HG03457 (cell line): Measurements from ENCODE around the gene SEMA3A.
"Not testable (repeated sequence)": the region's sequence is repeated elsewhere in the genome, so short reads cannot be mapped to it uniquely, and the experiment has no call there.

ENCODE experiments used
- ATAC-seq: cut with Tn5 transposase; IDR thresholded peaks from one replicate; pipeline ENCODE4 v1.9.1; 2021; ENCODE audit warnings: moderate number of reproducible peaks; ENCODE audit not compliant: unreplicated experiment

The SEMA3A gene

DNA sequence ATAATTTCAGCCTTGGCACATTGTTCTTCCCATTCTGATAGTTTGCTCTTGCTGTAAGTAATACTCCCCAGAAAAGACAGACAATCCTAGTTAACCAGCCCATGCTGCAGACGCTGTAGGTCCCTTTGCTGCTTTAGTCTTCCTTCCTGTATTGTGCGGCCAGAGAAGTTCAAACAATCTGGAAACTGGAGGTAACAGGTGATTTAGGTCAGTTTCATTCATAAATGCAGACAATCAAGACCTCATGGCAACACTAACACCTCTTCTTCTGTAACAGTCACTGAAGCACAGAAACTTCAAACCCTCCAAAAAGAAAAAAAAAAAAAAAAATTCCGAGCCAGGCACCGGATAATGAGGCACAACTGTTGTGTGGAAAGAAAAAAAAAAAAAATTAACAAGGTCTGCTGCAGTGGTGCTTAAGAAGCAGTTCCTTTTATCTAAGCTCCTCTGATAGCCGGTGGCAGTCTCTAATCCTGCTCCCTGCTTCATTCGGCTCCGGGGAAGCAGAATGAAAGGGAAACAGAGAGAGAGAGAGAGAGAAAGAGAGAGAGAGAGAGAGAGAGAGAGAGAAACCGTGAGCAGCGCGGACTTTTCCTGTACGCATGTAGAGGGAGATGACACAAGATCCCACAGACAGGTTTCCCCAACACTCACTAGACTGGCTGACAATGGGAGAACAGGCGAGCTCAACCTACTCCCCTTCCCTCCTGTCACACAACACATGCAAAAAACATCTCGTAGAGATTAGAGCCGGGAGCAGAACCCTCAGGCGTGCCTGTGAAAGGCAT lies at the start of gene SEMA3A:
Gene SEMA3A, minus strand, starts transcription at position 306 of the 788 bp plus-strand sequence. Its CDS starts 203 bp downstream, at position 103.
- ATAC-seq, result no peak

DNA sequence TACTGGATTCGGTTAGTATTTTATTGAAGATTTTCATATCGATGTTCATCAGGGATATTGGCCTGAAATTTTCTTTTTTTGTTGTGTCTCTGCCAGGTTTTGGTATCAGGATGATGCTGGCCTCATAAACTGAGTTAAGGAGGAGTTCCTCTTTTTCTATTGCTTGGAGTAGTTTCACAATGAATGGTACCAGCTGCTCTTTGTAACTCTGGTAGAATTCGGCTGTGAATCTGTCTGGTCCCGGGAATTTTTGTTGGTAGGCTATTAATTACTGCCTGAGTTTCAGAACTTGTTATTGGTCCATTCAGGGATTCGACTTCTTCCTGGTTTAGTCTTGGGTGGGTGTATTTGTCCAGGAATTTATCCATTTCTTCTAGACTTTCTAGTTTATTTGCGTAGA lies 48.4 kb upstream of the SEMA3A start:
- not testable (repeated sequence) for ATAC-seq

DNA sequence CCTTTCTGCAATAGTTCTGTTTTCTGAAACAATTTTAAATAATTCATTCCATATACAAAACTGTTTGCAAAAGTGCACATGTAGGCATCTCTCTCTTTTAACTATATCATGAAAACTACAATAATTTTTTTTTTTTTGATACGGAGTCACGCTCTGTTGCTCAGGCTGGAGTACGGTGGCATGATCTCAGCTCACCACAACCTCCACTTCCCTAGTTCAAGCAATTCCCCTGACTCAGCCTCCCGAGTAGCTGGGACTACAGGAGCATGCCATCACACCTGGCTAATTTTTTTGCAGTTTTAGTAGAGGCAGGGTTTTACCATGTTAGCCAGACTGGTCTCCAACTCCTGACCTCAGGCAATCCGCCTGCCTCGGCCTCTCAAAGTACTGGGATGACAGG lies 44.0 kb upstream of the SEMA3A start:
- no peak for ATAC-seq

DNA sequence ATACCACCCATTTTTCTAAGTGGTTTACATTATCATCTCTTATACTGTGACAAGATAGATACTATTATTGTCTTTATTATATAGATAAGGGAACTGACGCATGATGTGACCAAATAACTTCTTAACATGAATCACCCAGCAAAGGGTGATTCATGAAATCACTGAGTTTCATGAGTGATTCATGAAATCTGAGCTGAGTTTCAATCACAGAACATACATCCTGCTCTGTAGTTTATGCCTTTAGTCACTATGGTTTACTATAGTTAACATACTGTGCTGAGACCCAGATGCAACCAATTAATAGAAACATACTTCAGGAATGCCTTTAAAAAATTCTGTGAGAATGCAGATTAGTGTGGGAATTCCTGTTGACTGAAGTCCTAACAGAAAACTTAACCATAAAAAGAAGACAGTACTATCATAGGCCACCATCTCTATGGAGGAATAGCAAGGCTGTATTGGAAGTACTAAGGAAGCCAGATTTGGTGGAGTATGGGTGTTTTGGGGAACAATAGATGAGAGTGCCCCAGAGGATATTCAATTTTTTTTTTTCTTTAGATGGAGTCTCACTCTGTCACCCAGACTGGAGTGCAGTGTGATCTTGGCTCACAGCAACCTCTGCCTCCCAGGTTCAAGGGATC lies 43.1 kb upstream of the SEMA3A start:
- ATAC-seq, result no peak

DNA sequence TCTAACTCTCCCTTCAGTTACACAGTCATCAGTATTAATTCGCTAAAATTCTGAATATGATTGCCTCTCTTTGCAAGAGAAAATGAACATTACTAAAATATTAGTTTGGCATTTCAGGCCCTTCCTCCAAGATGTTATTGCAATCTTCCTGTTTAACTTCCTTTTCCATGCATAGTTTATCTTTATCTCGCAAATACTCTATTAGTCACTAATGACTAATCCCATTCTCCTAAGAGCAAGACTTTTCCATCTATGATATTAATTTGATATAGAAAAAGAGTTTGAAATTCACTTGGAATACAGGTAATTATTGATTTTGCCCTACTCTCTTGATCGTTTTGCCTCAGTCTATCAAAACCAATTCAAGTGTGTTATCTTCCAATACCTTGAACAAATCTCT lies 41.8 kb upstream of the SEMA3A start:
- ATAC-seq, result no peak

DNA sequence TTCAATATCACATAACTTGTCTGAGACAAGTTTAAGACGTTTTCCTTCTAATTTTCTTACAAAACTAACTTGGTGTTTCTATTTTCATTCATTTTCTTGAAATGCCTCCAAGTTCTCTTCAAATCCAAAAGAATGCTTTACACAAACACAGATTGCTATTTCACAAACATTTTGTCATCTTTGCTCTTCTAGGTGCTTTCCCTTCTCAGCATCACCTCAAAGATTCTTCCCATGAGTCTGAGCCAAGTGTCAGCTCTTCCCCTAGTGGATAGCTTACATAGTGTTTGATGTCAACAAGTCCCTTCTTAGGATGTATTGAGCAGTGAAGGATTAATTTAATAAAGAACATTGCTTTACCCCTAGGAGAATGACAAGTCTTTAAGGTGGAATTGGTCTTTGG lies 38.1 kb upstream of the SEMA3A start:
- no peak for ATAC-seq

DNA sequence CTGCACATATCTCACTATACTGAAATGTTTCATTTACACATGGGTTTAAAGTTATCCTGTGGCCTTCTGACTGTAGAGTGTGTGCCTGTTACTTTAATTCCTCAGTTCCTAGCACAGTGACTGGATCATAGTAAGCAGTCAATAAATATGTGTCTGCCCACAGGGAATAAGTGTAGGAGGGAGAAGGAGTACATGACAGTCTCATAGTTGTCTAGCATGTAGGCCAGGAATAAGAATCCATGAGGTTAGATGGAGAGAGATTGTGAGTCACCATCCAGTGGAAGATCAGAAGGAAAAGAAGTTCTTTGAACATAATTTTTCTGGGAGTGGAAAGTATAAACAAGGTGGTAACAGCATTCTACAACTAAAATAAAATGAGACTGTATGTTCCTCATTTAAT lies 36.6 kb upstream of the SEMA3A start:
- no peak for ATAC-seq

DNA sequence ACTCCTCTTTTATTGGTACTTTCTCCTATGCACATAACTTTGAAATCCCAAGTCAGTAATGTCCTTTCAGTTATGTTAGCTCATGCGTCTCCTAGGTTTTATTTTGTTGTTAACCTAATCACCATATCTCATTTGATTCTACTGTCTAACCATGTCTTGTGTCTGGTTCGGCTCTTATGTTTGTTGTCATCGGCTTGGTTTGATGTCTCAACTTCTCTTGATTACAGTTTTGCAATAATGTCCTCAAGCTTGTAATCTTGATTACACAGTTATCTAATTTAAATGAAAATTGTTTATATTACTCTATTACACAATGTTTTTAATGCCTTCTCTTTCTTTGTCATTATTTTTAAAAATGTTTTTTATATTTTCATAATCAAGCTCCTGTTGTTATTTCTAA lies 35.9 kb upstream of the SEMA3A start:
- no peak for ATAC-seq

DNA sequence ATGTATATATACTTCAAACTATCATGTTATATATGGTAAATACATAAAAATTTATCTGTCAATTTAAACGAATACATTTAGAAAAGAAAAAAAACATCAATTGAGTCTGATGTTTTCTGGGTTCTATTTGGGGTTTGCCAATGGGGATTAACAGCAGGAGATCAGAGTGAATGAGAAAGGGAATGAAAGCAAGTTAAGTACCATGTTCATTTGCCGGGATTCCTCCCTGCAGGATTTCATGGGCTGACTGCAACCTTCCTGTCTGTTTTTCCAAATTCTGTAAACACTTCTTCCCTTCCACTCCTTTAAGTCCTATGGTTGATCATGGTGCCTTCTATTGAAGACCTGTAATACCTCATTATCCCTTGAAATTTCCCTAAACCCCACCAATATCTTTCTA lies 33.9 kb upstream of the SEMA3A start:
- no peak for ATAC-seq

DNA sequence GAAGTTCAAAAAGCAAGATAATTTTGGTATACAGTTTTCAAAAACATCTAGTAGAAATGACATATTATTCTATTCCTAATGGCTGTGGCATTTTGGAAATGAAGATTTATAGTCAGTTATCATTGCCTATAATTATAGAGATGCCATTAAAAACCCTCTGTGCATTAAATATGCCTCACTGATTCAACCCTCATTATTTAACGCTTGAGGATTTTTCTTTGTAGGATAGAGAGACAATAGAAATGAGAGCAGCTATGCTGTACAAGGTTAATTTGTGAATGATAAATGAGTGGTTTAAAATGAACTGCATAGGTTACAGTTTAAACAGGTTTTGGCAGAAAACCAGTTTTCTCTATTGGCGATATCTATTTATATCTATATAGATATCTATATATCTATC lies 32.2 kb upstream of the SEMA3A start:
- no peak for ATAC-seq

DNA sequence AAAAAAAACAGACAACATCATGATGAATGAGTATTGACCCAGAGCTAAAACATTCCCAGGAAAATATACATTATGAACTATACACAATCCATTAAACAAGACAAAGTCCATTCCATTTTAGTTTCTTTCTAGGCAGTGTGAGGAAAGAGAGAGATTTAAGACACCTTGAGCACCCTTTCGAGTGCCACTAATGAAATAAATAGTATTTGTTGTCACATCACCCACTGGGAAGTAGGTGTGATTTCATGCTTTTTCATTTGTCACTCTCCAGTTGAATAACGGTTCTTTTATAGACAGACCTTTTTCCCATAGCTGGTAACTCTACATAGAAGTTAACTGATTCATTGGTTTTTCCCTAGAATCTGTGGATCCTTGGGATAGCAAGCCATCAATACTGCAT lies 29.9 kb upstream of the SEMA3A start:
- ATAC-seq, result no peak

DNA sequence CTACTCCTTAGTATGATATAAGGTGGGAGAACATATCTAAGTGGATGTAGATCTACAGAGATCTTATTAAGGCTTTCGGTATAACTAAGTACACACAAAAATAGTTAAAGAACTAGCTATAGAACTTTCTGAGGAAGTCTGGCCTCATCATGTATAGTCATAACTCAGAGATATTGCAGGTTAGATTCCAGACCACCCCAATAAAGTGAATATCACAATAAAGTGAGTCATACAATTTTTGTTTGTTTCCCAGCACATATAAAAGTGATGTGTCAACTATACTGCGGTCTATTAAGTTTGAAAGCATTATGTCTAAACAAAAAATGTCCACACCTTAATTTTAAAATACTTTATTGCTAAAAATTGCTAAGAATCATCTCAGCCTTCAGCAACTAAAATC lies 24.7 kb upstream of the SEMA3A start:
- ATAC-seq, result no peak

DNA sequence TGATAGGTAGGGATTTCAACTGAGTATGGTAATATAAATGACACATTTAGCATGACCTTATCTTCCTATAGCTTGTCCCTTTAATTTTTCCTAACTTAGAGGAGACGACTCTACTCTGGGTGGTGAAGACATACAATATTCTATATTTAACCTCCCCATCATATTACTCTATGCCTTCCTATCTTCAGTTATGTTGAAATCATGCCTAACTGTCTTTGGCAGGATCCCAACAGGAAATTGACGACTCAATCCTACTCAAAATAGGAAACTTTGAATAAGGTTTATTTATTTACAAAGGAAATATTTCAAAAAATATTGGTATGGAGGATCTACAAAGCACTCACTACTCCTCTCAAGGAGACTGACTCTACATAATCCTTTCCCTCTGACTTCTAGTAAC lies 24.1 kb upstream of the SEMA3A start:
- no peak for ATAC-seq

DNA sequence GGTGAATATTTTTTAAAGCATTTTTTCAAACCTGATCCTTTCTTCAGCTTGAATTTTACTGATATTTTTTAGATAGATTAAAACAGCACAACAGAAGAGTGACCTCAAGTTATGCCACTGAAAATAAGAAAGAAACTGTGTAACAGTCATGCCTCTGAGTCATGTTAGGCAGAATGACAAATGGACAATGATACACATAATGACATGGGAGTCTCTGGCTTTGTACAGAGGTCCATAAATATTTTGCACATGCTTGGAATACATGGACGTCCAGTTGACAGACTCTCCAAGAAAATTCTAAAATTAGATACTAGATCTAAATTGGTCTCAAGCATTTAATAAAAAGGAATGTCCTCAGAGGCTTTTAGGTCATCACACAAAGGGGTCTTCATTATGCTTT lies 21.9 kb upstream of the SEMA3A start:
- no peak for ATAC-seq

DNA sequence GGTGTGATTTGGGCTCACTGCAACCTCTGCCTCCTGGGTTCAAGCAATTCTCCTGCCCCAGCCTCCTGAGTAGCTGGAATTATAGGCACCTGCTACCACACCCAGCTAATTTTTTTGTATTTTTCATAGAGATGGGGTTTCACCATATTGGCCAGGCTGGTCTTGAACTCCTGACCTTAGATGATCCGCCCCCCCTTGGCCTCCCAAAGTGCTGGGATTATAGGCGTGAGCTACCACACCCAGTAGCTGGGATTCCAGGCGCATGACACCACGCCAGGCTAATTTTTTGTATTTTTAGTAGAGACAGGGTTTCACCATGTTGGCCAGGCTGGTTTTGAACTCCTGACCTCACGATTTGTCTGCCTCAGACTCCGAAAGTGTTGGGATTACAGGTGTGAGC lies 20.2 kb upstream of the SEMA3A start:
- ATAC-seq, result not testable (repeated sequence)

DNA sequence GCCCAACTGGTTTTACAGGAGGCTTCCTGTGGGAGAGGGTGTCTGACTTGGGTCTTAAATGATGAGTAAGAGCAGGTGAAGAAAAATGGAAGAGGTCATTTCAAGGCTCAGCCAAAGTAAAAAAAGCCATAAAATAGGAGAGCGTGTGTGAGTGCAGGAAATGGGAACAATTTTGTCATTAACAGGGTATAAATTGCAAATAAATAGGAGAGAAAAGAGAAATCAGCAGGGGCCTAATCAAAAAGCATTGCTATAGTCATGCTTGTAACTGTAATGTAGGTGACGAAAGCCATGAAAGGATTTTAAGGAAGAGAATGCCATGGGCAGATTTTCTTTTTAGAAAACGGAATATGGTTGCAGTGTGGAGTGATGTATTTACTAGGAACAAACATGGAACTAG lies 15.7 kb upstream of the SEMA3A start:
- no peak for ATAC-seq

DNA sequence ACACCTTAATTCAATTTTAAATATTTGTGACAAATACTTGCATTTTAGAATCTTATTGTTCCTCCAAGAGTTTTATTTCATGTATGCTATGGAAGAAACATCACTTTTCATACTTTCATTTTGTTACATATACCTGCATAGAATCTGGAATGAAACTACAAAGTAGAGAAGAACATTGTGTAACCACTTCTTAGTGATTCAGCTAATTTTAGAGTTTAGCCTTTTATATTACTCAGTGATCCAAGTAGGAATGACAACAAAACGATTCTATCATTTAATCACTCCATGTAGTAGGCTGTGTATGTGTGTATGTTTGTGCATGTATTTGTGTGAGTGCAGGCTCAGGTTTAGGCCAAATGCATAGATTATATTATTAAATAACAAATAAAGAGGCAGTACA lies 14.4 kb upstream of the SEMA3A start:
- ATAC-seq, result no peak

DNA sequence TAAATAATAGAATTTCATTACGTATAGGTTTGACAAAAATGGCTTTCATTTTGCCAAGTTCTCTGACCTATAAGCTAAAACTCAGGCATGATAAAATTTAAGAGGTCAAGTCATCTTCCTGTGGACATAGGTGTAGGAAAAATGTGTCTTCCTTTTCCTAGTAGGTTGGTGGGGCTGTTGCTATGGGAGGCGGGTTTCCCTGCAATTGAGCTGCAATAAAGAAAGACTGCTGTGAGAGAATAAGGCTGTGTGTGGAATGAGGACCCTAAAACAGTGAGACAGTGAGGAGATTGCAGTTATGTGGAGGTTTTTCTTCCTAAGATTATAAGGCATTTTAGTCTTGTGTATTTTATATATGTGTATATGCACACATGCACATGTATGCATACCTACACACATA lies 13.0 kb upstream of the SEMA3A start:
- no peak for ATAC-seq

DNA sequence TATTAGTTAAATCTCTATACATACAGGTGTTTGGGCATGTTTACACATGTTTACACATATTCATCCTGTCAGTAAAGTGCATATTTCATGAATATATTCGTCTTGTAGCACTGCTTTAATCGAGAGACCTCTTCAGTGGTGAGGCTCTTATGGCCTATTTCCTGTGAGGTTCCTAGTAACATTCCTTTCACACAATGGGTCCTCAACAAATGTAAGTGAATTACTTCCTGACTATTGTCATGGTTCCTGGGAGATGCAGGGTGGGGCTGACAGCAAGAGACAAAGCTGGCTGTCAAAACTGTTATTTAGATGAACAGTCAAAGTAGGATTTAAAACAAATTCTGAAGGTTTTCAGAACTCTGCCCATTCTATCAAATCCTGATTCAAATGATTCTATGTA lies 12.4 kb upstream of the SEMA3A start:
- no peak for ATAC-seq

DNA sequence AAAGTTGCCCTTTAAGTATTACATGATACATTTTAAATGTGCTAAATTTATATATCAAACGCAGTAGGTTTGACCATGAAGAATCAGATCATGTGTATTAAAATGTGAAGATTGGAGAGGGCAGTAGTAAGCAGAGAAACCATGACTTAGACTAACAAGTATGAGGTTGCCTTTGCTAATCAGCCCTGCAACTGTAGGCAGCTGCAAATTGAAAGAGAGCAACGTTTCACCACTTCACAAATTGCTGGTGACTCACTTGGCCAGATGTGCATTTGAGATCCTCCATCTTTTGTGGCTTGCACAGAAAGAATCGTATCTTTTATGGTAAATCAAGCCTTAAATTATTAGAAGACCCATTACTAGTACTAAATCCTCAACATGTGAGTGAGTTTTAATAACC lies 10.1 kb upstream of the SEMA3A start:
- no peak for ATAC-seq

DNA sequence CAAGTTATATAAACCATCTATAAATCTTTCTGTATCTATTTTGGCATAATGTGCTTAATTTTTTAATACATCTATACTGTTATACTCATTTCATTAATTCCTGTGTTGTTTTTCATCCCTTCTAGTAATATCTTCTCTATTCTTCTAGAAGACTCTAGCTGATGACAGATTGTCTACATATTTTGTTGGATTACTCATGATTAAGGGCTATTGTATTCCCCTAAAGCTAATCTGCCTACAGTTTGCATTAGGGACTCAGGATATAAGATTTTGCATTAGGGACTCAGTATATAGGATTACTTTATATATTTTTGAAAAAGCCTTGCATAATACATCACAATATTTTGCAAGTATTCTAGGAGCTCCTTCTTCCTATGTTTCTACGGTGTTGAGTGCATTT lies 8.3 kb upstream of the SEMA3A start:
- ATAC-seq, result no peak

DNA sequence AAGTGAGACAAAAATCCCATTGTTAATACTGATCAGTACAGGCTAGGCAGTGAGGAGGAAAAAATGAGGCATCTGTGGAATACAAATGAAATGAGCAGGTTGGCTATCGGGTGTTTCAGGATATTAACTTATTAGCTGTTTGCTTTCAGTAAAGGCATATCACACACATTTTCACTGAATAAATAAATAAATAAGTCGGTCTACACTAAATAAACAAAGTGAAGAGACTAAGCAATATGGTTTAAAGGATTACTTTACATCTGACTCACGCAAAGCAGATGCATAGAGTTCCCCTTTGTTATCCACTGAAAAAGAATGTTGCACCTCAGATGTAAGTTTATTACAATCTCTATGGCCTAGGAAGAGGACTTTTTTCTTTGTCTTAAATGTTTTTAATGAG lies 6.3 kb upstream of the SEMA3A start:
- no peak for ATAC-seq

DNA sequence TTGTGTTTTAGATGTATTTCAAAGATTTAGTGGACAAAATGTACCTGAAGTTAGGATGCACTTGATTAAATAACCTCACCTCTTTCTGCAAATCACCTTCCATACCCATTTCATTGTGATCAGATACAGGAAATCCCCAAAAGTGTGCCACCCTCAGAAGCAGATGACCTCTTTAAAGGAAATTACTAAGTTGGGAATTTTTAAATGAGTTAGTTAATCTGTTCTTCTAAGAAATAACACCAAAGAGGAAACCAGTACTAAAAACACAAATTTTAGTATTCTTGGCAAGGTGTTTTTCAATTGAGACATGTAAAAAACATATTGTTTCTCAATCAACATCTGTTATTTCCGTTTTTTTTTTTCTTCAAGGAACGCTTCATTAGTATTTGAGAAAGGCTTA lies 4.6 kb upstream of the SEMA3A start:
- no peak for ATAC-seq
